CD4-positive, alpha-beta T cell treated with Interleukin-17A for 1 hour (primary cell): Measurements from ENCODE around the gene CUTA.

Experiments
- DNase-seq: peaks from one replicate; pipeline ENCODE4 v3.0.0-alpha.2; 2020

CUTA gene

GRCh38 chr6:33438978-33439594, 21.2 kb upstream of the CUTA start:
- no peak for DNase-seq

GRCh38 chr6:33437666-33438065, 19.8 kb upstream of the CUTA start:
- DNase-seq: no peak

- no peak for DNase-seq
These were observed 17.1 kb upstream of the CUTA start for GRCh38 chr6:33434961-33435360.

- no peak for DNase-seq
These were observed 15.8 kb upstream of the CUTA start for GRCh38 chr6:33433544-33434191.

- DNase-seq: no peak
These were observed 15.2 kb upstream of the CUTA start for GRCh38 chr6:33433001-33433543.

- DNase-seq: no peak
These were observed 14.6 kb upstream of the CUTA start for GRCh38 chr6:33432546-33432945.

GRCh38 chr6:33431880-33432541, 14.1 kb upstream of the CUTA start:
- no peak for DNase-seq

- DNase-seq: peak; percentile 90
These were observed 13.3 kb upstream of the CUTA start for GRCh38 chr6:33430991-33431879.

- peak; percentile 55 for DNase-seq
These were observed 12.4 kb upstream of the CUTA start for GRCh38 chr6:33430334-33430733.

- DNase-seq: peak; percentile 70
These were observed 11.8 kb upstream of the CUTA start for GRCh38 chr6:33429750-33430052.

- peak; percentile 18 for DNase-seq
These were observed 11.3 kb upstream of the CUTA start for GRCh38 chr6:33428966-33429749.

GRCh38 chr6:33428224-33428965, 10.5 kb upstream of the CUTA start:
- DNase-seq: peak; percentile 54

- peak; percentile 75 for DNase-seq
These were observed 9.8 kb upstream of the CUTA start for GRCh38 chr6:33427585-33428223.

GRCh38 chr6:33426590-33427511, 8.9 kb upstream of the CUTA start:
- peak; percentile 80 for DNase-seq

GRCh38 chr6:33425668-33426577, 8.0 kb upstream of the CUTA start:
- peak; percentile 92 for DNase-seq

- DNase-seq: no peak
These were observed 7.2 kb upstream of the CUTA start for GRCh38 chr6:33424855-33425667.

- no peak for DNase-seq
These were observed 5.9 kb upstream of the CUTA start for GRCh38 chr6:33423777-33424176.

GRCh38 chr6:33421344-33421643, 3.4 kb upstream of the CUTA start:
- no peak for DNase-seq
